EH (cell line): ENCODE results near the gene POLDIP3.
"Not testable (repeated sequence)": the region's sequence is repeated elsewhere in the genome, so short reads cannot be mapped to it uniquely, and the experiment has no call there.

Experiments
- DNase-seq: peaks from one replicate; pipeline ENCODE4 v3.0.0-alpha.2; 2015; ENCODE audit warnings: low read depth

POLDIP3 gene

GRCh38 chr22:42584364-42584940, 30.2 kb downstream of the POLDIP3 start:
- DNase-seq, result no peak

GRCh38 chr22:42582987-42583386, 31.7 kb downstream of the POLDIP3 start:
- no peak for DNase-seq

GRCh38 chr22:42581762-42582716, 32.6 kb downstream of the POLDIP3 start:
- peak; percentile 72 for DNase-seq

- not testable (repeated sequence) for DNase-seq
Observed at GRCh38 chr22:42581194-42581761, 33.4 kb downstream of the POLDIP3 start.

GRCh38 chr22:42580040-42580439, 34.6 kb downstream of the POLDIP3 start:
- not testable (repeated sequence) for DNase-seq

- DNase-seq, result no peak
Observed at GRCh38 chr22:42577623-42578240, 37.0 kb downstream of the POLDIP3 start.

GRCh38 chr22:42577141-42577540, 37.5 kb downstream of the POLDIP3 start:
- DNase-seq, result not testable (repeated sequence)

GRCh38 chr22:42575996-42576574, 38.6 kb downstream of the POLDIP3 start:
- not testable (repeated sequence) for DNase-seq

- DNase-seq, result not testable (repeated sequence)
Observed at GRCh38 chr22:42574468-42574867, 40.2 kb downstream of the POLDIP3 start.

- DNase-seq, result not testable (repeated sequence)
Observed at GRCh38 chr22:42574046-42574445, 40.6 kb downstream of the POLDIP3 start.

GRCh38 chr22:42571068-42571467, 43.6 kb downstream of the POLDIP3 start:
- not testable (repeated sequence) for DNase-seq

GRCh38 chr22:42570580-42570979, 44.1 kb downstream of the POLDIP3 start:
- DNase-seq, result not testable (repeated sequence)

- not testable (repeated sequence) for DNase-seq
Observed at GRCh38 chr22:42567950-42568349, 46.7 kb downstream of the POLDIP3 start.

GRCh38 chr22:42565956-42566355, 48.7 kb downstream of the POLDIP3 start:
- DNase-seq, result no peak

- no peak for DNase-seq
Observed at GRCh38 chr22:42564699-42565098, 50.0 kb downstream of the POLDIP3 start.

GRCh38 chr22:42563943-42564342, 50.7 kb downstream of the POLDIP3 start:
- not testable (repeated sequence) for DNase-seq

- no peak for DNase-seq
Observed at GRCh38 chr22:42562684-42563083, 52.0 kb downstream of the POLDIP3 start.

GRCh38 chr22:42562279-42562678, 52.4 kb downstream of the POLDIP3 start:
- no peak for DNase-seq

GRCh38 chr22:42561856-42562255, 52.8 kb downstream of the POLDIP3 start:
- DNase-seq, result no peak

- DNase-seq, result peak; percentile 29
Observed at GRCh38 chr22:42560781-42561180, 53.9 kb downstream of the POLDIP3 start.

GRCh38 chr22:42560381-42560780, 54.3 kb downstream of the POLDIP3 start:
- no peak for DNase-seq
